HEK293 (cell line): Measurements from ENCODE around the gene IST1.

ENCODE experiments used
- CTCF ChIA-PET: fragments of 350-600 bp; formaldehyde crosslinking; extraction: SDS; loops from one replicate; lab custom pipeline; 2021; ENCODE audit warnings: antibody characterized with exemption; lab: Yijun Ruan, JAX
- POLR2A ChIA-PET: fragments of 300-600 bp; formaldehyde crosslinking; extraction: SDS; loops from one replicate; lab custom pipeline; 2020; ENCODE audit warnings: antibody characterized with exemption, inconsistent platforms; lab: Yijun Ruan, JAX
- H3K27ac ChIP-seq: fragments of 200-500 bp; sonication (Bioruptor generic); 2 replicates; pipeline ENCODE4 v1.5.1; 2014; ENCODE audit warnings: low read depth, low read length, control low read depth, inconsistent platforms; ENCODE audit errors: extremely low read depth
- H3K36me3 ChIP-seq, 2 experiments: fragments of 200-500 bp in 1 of 2; sonication (Bioruptor generic) in 1 of 2; 1 replicate in 1 of 2; 2 replicates in 1 of 2; pipeline ENCODE4 v1.5.1; 2014 to 2017; ENCODE audit warnings: inconsistent platforms in 2 of 2, low read length in 2 of 2; ENCODE audit not compliant: control insufficient read depth in 2 of 2, insufficient read depth in 1 of 2
- H3K4me1 ChIP-seq: fragments of 200-500 bp; sonication (Bioruptor generic); 2 replicates; pipeline ENCODE4 v1.5.1; 2014; ENCODE audit warnings: mild to moderate bottlenecking, low read length, inconsistent platforms; ENCODE audit not compliant: control insufficient read depth, insufficient read depth
- H3K4me3 ChIP-seq: 2 replicates; pipeline ENCODE4 v1.5.1; 2011; ENCODE audit warnings: low read depth, mild to moderate bottlenecking, control low read depth, low read length, moderate library complexity
- H3K9me3 ChIP-seq: fragments of 200-500 bp; sonication (Bioruptor generic); 2 replicates; pipeline ENCODE4 v1.5.1; 2014; ENCODE audit warnings: low read depth, low read length, inconsistent platforms; ENCODE audit not compliant: control insufficient read depth, insufficient read depth
- ATF2 ChIP-seq: fragments of 450-650 bp; formaldehyde crosslinking; IDR thresholded peaks from 2 replicates; pipeline ENCODE4 v1.5.1; 2016; ENCODE audit warnings: missing biosample characterization, missing genetic modification characterization, low read depth
- CTCF ChIP-seq: fragments of 450-650 bp; formaldehyde crosslinking; IDR thresholded peaks from 2 replicates; pipeline ENCODE4 v1.5.1; 2016; ENCODE audit warnings: missing biosample characterization, missing genetic modification characterization
- ELK4 ChIP-seq: IDR thresholded peaks from 2 replicates; pipeline ENCODE4 v1.6.1; 2011; ENCODE audit warnings: mild to moderate bottlenecking, low read depth, low read length, borderline replicate concordance
- HOXA7 ChIP-seq: sonication (generic); formaldehyde crosslinking; IDR thresholded peaks from 2 replicates; pipeline ENCODE4 v1.8.1; 2022; ENCODE audit warnings: missing genetic modification reagents, borderline replicate concordance
- KLF10 ChIP-seq: fragments of 450-650 bp; IDR thresholded peaks from 2 replicates; pipeline ENCODE4 v1.5.1; 2018; ENCODE audit warnings: missing biosample characterization, mild to moderate bottlenecking, missing genetic modification characterization
- KLF17 ChIP-seq: fragments of 450-650 bp; formaldehyde crosslinking; IDR thresholded peaks from 2 replicates; pipeline ENCODE4 v1.5.1; 2016; ENCODE audit warnings: missing biosample characterization, missing genetic modification characterization
- KLF9 ChIP-seq: fragments of 450-650 bp; formaldehyde crosslinking; IDR thresholded peaks from 2 replicates; pipeline ENCODE4 v1.5.1; 2016; ENCODE audit warnings: missing biosample characterization, missing genetic modification characterization, low read depth
- PRDM2 ChIP-seq: fragments of 450-650 bp; formaldehyde crosslinking; IDR thresholded peaks from 2 replicates; pipeline ENCODE4 v1.5.1; 2016; ENCODE audit warnings: missing biosample characterization, missing genetic modification characterization, borderline replicate concordance
- PRDM6 ChIP-seq: fragments of 450-650 bp; formaldehyde crosslinking; IDR thresholded peaks from 2 replicates; pipeline ENCODE4 v1.5.1; 2017; ENCODE audit warnings: missing biosample characterization, missing genetic modification characterization
- ZNF155 ChIP-seq: fragments of 450-650 bp; formaldehyde crosslinking; IDR thresholded peaks from 2 replicates; pipeline ENCODE4 v1.5.1; 2016; ENCODE audit warnings: missing biosample characterization, missing genetic modification characterization
- ZNF211 ChIP-seq: fragments of 450-650 bp; formaldehyde crosslinking; IDR thresholded peaks from 2 replicates; pipeline ENCODE4 v1.5.1; 2016; ENCODE audit warnings: low read depth, missing biosample characterization, missing genetic modification characterization
- ZNF239 ChIP-seq: fragments of 450-650 bp; formaldehyde crosslinking; IDR thresholded peaks from 2 replicates; pipeline ENCODE4 v1.5.1; 2016; ENCODE audit warnings: missing biosample characterization, missing genetic modification characterization
- ZNF350 ChIP-seq: fragments of 450-650 bp; formaldehyde crosslinking; IDR thresholded peaks from 2 replicates; pipeline ENCODE4 v1.5.0; 2017; ENCODE audit warnings: missing biosample characterization, mild to moderate bottlenecking, missing genetic modification characterization
- ZNF366 ChIP-seq: fragments of 450-650 bp; formaldehyde crosslinking; conservative IDR thresholded peaks from 2 replicates; pipeline ENCODE4 v1.5.1; 2016; ENCODE audit warnings: missing biosample characterization, missing genetic modification characterization
- ZNF529 ChIP-seq: fragments of 450-650 bp; formaldehyde crosslinking; IDR thresholded peaks from 2 replicates; pipeline ENCODE4 v1.5.1; 2017; ENCODE audit warnings: missing genetic modification characterization, missing biosample characterization; ENCODE audit not compliant: insufficient replicate concordance
- ZNF560 ChIP-seq: fragments of 450-650 bp; formaldehyde crosslinking; IDR thresholded peaks from 2 replicates; pipeline ENCODE4 v1.5.1; 2017; ENCODE audit warnings: missing biosample characterization, missing genetic modification characterization, borderline replicate concordance
- ZNF629 ChIP-seq: fragments of 450-650 bp; formaldehyde crosslinking; IDR thresholded peaks from 2 replicates; pipeline ENCODE4 v1.5.1; 2017; ENCODE audit warnings: missing biosample characterization, missing genetic modification characterization
- ZNF707 ChIP-seq: fragments of 450-650 bp; formaldehyde crosslinking; IDR thresholded peaks from 2 replicates; pipeline ENCODE4 v1.5.1; 2016; ENCODE audit warnings: missing biosample characterization, missing genetic modification characterization
- ZXDB ChIP-seq: fragments of 450-650 bp; formaldehyde crosslinking; IDR thresholded peaks from 2 replicates; pipeline ENCODE4 v1.5.1; 2016; ENCODE audit warnings: missing biosample characterization, missing genetic modification characterization

Gene IST1

GRCh38 chr16:71880176-71880575 is 15.2 kb upstream of the IST1 start (continued):
- TF ChIP-seq ELK4 = no peak

- ChIA-PET POLR2A (interaction anchor here (0.9 to 2.8 kb wide), 5 partner anchors 10 to 385 kb away, joined by 3 to 51 read pairs (median 3); partner anchors contain the start of gene IST1), CTCF (interaction anchor here (0.5 to 5.4 kb wide), 40 partner anchors 9 to 1938 kb away, joined by 3 to 59 read pairs (median 4); partner anchors contain the start of genes AP1G1, DHX38 and TXNL4B)
- Histone ChIP-seq H3K4me3 (peak overlapping the region; percentile 82), H3K9me3 (no peaks in the 10 kb centered on the region), H3K27ac (peak overlapping the region; percentile 89), H3K4me1 (0 out of 2 replicates have a peak, but pooled peaks cover 2% of the 10 kb centered on the region), H3K36me3 (peaks cover 18 to 35% of the 10 kb centered on the region in 2 experiments)
- no peak for TF ChIP-seq KLF9 (tag by site-specific recombination)
- peak; percentile 29; the same call in 1 of the 2 replicates for TF ChIP-seq PRDM6
- no peak for TF ChIP-seq ATF2
- TF ChIP-seq ZNF350 (tag by site-specific recombination) = no peak
- no peak for TF ChIP-seq ZNF239
- TF ChIP-seq HOXA7 (CRISPR knock-in tag) = no peak
- TF ChIP-seq ZNF629 (tag by site-specific recombination) = no peak
- no peak for TF ChIP-seq ZNF529 (tag by site-specific recombination)
- TF ChIP-seq PRDM2 = no peak
- peak; percentile 42; the same call in 1 of the 2 replicates for TF ChIP-seq ZXDB (tag by site-specific recombination)
- TF ChIP-seq ZNF560 (tag by site-specific recombination) = no peak
- TF ChIP-seq ZNF211 (tag by site-specific recombination) = no peak
- no peak for TF ChIP-seq KLF17 (tag by site-specific recombination)
- TF ChIP-seq ZNF155 (tag by site-specific recombination) = no peak
- no peak for TF ChIP-seq KLF10
- 0 out of 2 replicates have a peak, but pooled peaks have one; percentile 44 for TF ChIP-seq ZNF366 (tag by site-specific recombination)
- TF ChIP-seq ZNF707 = no peak
- peak; percentile 81 for TF ChIP-seq CTCF (tag by site-specific recombination)
These were observed 12.7 kb upstream of the IST1 start for GRCh38 chr16:71882505-71883167.
